HG02852 (cell line): ENCODE results near the gene SCUBE1.

Experiments
- ATAC-seq: cut with Tn5 transposase; IDR thresholded peaks from one replicate; pipeline ENCODE4 v1.9.1; 2021; ENCODE audit warnings: mild to moderate bottlenecking, moderate library complexity; ENCODE audit not compliant: unreplicated experiment

Gene SCUBE1

GRCh38 chr22:43183496-43184277, 159.5 kb downstream of the SCUBE1 start:
- ATAC-seq, result no peak

- ATAC-seq, result no peak
Measured at GRCh38 chr22:43182726-43183125, 160.4 kb downstream of the SCUBE1 start.

GRCh38 chr22:43182118-43182517, 161.1 kb downstream of the SCUBE1 start:
- ATAC-seq, result no peak

- ATAC-seq, result no peak
Measured at GRCh38 chr22:43181321-43182076, 161.7 kb downstream of the SCUBE1 start.

GRCh38 chr22:43180670-43181069, 162.5 kb downstream of the SCUBE1 start:
- ATAC-seq, result no peak

GRCh38 chr22:43179911-43180195, 163.3 kb downstream of the SCUBE1 start:
- ATAC-seq, result no peak

- ATAC-seq, result no peak
Measured at GRCh38 chr22:43179146-43179910, 163.8 kb downstream of the SCUBE1 start.

- ATAC-seq, result no peak
Measured at GRCh38 chr22:43177479-43177878, 165.7 kb downstream of the SCUBE1 start.

GRCh38 chr22:43176090-43176489, 167.1 kb downstream of the SCUBE1 start:
- no peak for ATAC-seq

GRCh38 chr22:43174941-43175531, 168.1 kb downstream of the SCUBE1 start:
- ATAC-seq, result no peak

GRCh38 chr22:43173976-43174720, 169.0 kb downstream of the SCUBE1 start:
- no peak for ATAC-seq

- no peak for ATAC-seq
Measured at GRCh38 chr22:43173566-43173965, 169.6 kb downstream of the SCUBE1 start.

GRCh38 chr22:43172191-43172590, 171.0 kb downstream of the SCUBE1 start:
- ATAC-seq, result no peak

GRCh38 chr22:43171607-43172006, 171.6 kb downstream of the SCUBE1 start:
- no peak for ATAC-seq

GRCh38 chr22:43171019-43171491, 172.1 kb downstream of the SCUBE1 start:
- no peak for ATAC-seq

GRCh38 chr22:43170131-43170480, 173.1 kb downstream of the SCUBE1 start:
- ATAC-seq, result no peak

- no peak for ATAC-seq
Measured at GRCh38 chr22:43169310-43170130, 173.7 kb downstream of the SCUBE1 start.

- ATAC-seq, result no peak
Measured at GRCh38 chr22:43168471-43169309, 174.5 kb downstream of the SCUBE1 start.
